ENCODE measurements around the gene PER2. TPM values are rescaled to one million over a fixed set of nuclear protein-coding genes. Genes with fewer than 3 reads are reported as not detected.

The PER2 gene
- total RNA-seq, 4 donors from 2014 or later = 4.1 to 7.5 (median 6.7) TPM

- Histone ChIP-seq H3K4me3 (no peak overlapping the region), H3K36me3 (peaks cover 10 to 70% of the 10 kb centered on the region in 2 donors), H3K27ac (no peak overlapping the region), H3K4me1 (peaks cover 8 to 11% of the 10 kb centered on the region in 2 donors), H3K9me3 (no peaks in the 10 kb centered on the region), H3K27me3 (no peaks in the 10 kb centered on the region)
- DNase-seq = no peak
- ATAC-seq = no peak
- in situ Hi-C loops (cut with MboI; ENCODE audit: low sequenced_read_pairs in 4 of 4) = loop anchor here in 2 of 4 donors (25.0 kb wide), 2 partner anchors 296 to 396 kb away; partner anchors contain the start of genes RAMP1 (in 1 of the 2) and UBE2F (in 1 of the 2)
- intact Hi-C loops (cut with DNase I; ENCODE audit: low total_unique reads) = loop anchor here (2.0 kb wide), 2 partner anchors 41 to 81 kb away; no protein-coding TSS in a partner anchor
- no peak for TF ChIP-seq POLR2A (IDR thresholded peaks at IDR 0.05)
- no peak for TF ChIP-seq CTCF (IDR thresholded peaks at IDR 0.05 in 4 of 5, conservative IDR thresholded peaks at IDR 0.05 in 1 of 5)
Measured at GRCh38 chr2:238257786-238258700, 30.4 kb downstream of the PER2 start.

- H3K27me3 ChIP-seq = no peaks in the 10 kb centered on the region
- TF ChIP-seq CTCF (IDR thresholded peaks at IDR 0.05 in 4 of 5, conservative IDR thresholded peaks at IDR 0.05 in 1 of 5) (peak; percentile 68 to 88 (median 77)), POLR2A (IDR thresholded peaks at IDR 0.05) (no peak)
- peaks cover 0 to 6% of the 10 kb centered on the region in 2 donors for H3K4me1 ChIP-seq
- H3K4me3 ChIP-seq = no peak overlapping the region
- DNase-seq = peak; percentile 51 to 88
- peak; percentile 77 to 90 for ATAC-seq
- in situ Hi-C loops (cut with MboI; ENCODE audit: low sequenced_read_pairs in 4 of 4) (loop anchor here in 2 of 4 donors (25.0 kb wide), 2 partner anchors 294 to 394 kb away; partner anchors contain the start of genes RAMP1 (in 1 of the 2) and UBE2F (in 1 of the 2)), intact Hi-C loops (cut with DNase I; ENCODE audit: low total_unique reads) (loop anchor here (2.0 kb wide), 2 partner anchors 40 to 82 kb away; no protein-coding TSS in a partner anchor)
- H3K27ac ChIP-seq = peak overlapping the region in 1 of 4 donors; percentile 5
- H3K9me3 ChIP-seq = no peaks in the 10 kb centered on the region
- peaks cover 10 to 72% of the 10 kb centered on the region in 2 donors for H3K36me3 ChIP-seq
Measured at GRCh38 chr2:238256594-238257104, 31.8 kb downstream of the PER2 start.

GRCh38 chr2:238256111-238256510 lies 32.3 kb downstream of the PER2 start:
- no peak overlapping the region for H3K27ac ChIP-seq
- no peaks in the 10 kb centered on the region for H3K27me3 ChIP-seq
- no peaks in the 10 kb centered on the region for H3K9me3 ChIP-seq
- ATAC-seq (no peak), DNase-seq (no peak)
- H3K36me3 ChIP-seq = peaks cover 10 to 72% of the 10 kb centered on the region in 2 donors
- in situ Hi-C loops (cut with MboI; ENCODE audit: low sequenced_read_pairs in 4 of 4) = loop anchor here in 2 of 4 donors (25.0 kb wide), 2 partner anchors 294 to 394 kb away; partner anchors contain the start of genes RAMP1 (in 1 of the 2) and UBE2F (in 1 of the 2)
- TF ChIP-seq CTCF (IDR thresholded peaks at IDR 0.05 in 4 of 5, conservative IDR thresholded peaks at IDR 0.05 in 1 of 5) = no peak
- TF ChIP-seq POLR2A (IDR thresholded peaks at IDR 0.05) = no peak
- peaks cover 0 to 6% of the 10 kb centered on the region in 2 donors for H3K4me1 ChIP-seq
- intact Hi-C loops (cut with DNase I; ENCODE audit: low total_unique reads) = loop anchor here (2.0 kb wide), 2 partner anchors 39 to 83 kb away; no protein-coding TSS in a partner anchor
- H3K4me3 ChIP-seq = no peak overlapping the region

- peaks cover 0 to 6% of the 10 kb centered on the region in 2 donors for H3K4me1 ChIP-seq
- ATAC-seq (no peak), DNase-seq (no peak)
- in situ Hi-C loops (cut with MboI; ENCODE audit: low sequenced_read_pairs in 4 of 4) (loop anchor here in 2 of 4 donors (25.0 kb wide), 2 partner anchors 293 to 393 kb away; partner anchors contain the start of genes RAMP1 (in 1 of the 2) and UBE2F (in 1 of the 2)), intact Hi-C loops (cut with DNase I; ENCODE audit: low total_unique reads) (loop anchor here (2.0 kb wide), 2 partner anchors 39 to 83 kb away; no protein-coding TSS in a partner anchor)
- no peaks in the 10 kb centered on the region for H3K27me3 ChIP-seq
- H3K4me3 ChIP-seq = no peak overlapping the region
- TF ChIP-seq CTCF (IDR thresholded peaks at IDR 0.05 in 4 of 5, conservative IDR thresholded peaks at IDR 0.05 in 1 of 5) = no peak
- peaks cover 10 to 77% of the 10 kb centered on the region in 2 donors for H3K36me3 ChIP-seq
- no peak overlapping the region for H3K27ac ChIP-seq
- no peaks in the 10 kb centered on the region for H3K9me3 ChIP-seq
Measured at GRCh38 chr2:238255636-238256035, 32.8 kb downstream of the PER2 start.

Data from gastrocnemius medialis (tissue), 4 donors.